OCI-LY1 (cell line): ENCODE measurements around the gene CTIF.

Source experiments
- CTCF ChIP-seq: fragments of 200-600 bp; sonication (generic), shearing (Covaris generic); IDR thresholded peaks from 2 replicates; pipeline ENCODE4 v1.5.1; 2017; ENCODE audit warnings: mild to moderate bottlenecking, antibody characterized with exemption, low read length, moderate library complexity, mixed read lengths
- EZH2 ChIP-seq: fragments of 200-600 bp; sonication (generic), shearing (Covaris generic); IDR thresholded peaks from 2 replicates; pipeline ENCODE4 v1.8.0; 2017; ENCODE audit warnings: borderline replicate concordance, mixed run types, mild to moderate bottlenecking, antibody characterized with exemption, low read length, moderate library complexity, mixed read lengths

- TF ChIP-seq EZH2 (no peak), CTCF (no peak)
Measured at GRCh38 chr18:48871391-48872166, 332.7 kb downstream of the CTIF start.
